GM21423 (cell line): ENCODE results near the gene P2RX2.

Experiments
- ATAC-seq: cut with Tn5 transposase; IDR thresholded peaks from one replicate; pipeline ENCODE4 v1.9.1; 2021; ENCODE audit warnings: mild to moderate bottlenecking, moderate library complexity; ENCODE audit not compliant: unreplicated experiment

P2RX2 gene

GRCh38 chr12:132657004-132657727 is 38.6 kb downstream of the P2RX2 start:
- no peak for ATAC-seq

- no peak for ATAC-seq
Observed at GRCh38 chr12:132658149-132658894, 39.7 kb downstream of the P2RX2 start.

- ATAC-seq, result no peak
Observed at GRCh38 chr12:132659146-132659545, 40.6 kb downstream of the P2RX2 start.

GRCh38 chr12:132660052-132660451 is 41.5 kb downstream of the P2RX2 start:
- no peak for ATAC-seq

- ATAC-seq, result no peak
Observed at GRCh38 chr12:132660996-132661395, 42.4 kb downstream of the P2RX2 start.

GRCh38 chr12:132661972-132662371 is 43.4 kb downstream of the P2RX2 start:
- no peak for ATAC-seq

- no peak for ATAC-seq
Observed at GRCh38 chr12:132662901-132663755, 44.6 kb downstream of the P2RX2 start.

- no peak for ATAC-seq
Observed at GRCh38 chr12:132664206-132665148, 45.9 kb downstream of the P2RX2 start.

- no peak for ATAC-seq
Observed at GRCh38 chr12:132665149-132665491, 46.5 kb downstream of the P2RX2 start.

- ATAC-seq, result no peak
Observed at GRCh38 chr12:132665794-132666193, 47.2 kb downstream of the P2RX2 start.

GRCh38 chr12:132668191-132669088 is 49.9 kb downstream of the P2RX2 start:
- no peak for ATAC-seq

- no peak for ATAC-seq
Observed at GRCh38 chr12:132669166-132669879, 50.7 kb downstream of the P2RX2 start.
